ENCODE measurements around the gene DIS3L2.

DIS3L2 gene

DNA sequence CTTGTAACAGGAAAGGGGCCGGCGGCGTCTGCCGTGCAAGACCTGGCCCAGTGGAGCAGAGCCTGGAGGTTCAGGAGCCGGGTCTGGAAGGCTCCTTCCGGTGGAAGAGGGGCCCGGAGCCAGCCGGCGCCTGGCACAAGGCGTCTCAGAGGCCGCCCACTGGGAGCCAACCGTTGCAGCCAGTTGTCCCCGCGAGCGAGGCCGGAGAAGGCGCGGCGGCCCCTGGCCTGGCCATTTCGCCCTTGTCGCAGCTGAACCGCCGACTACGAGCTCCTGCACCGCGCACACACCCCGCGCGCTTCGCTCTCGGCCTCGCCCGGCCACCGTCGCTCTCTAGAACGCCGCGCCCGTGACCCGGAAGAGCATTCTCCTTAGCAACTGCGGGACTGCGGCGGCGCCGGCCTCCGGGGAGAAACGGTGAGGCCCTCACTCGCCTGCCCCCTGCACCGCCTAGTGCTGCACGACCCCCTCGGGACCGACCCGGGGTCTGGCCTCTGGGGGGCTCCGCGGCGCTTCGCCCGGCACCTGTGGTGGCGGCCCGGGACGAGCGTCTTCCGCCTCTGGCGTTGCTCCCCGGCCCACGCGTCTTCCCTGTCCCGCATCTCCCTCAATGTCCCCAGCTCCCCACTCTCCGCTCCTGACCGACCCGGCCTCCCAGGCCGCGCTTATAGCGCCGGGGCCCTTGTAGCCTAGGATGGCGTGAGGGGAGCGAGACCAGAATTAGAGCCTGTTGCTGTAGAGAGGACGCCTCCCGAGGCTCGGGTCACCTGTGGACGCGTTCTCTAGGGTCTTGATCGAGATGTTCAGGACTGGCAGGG is at the start of gene DIS3L2:
Gene DIS3L2 (plus strand): TSS at position 365 of the 818 bp plus-strand sequence. CDS start 53,215 bp downstream, outside the sequence.
- peak; percentile 56 to 82 (median 67) for DNase-seq

DNA sequence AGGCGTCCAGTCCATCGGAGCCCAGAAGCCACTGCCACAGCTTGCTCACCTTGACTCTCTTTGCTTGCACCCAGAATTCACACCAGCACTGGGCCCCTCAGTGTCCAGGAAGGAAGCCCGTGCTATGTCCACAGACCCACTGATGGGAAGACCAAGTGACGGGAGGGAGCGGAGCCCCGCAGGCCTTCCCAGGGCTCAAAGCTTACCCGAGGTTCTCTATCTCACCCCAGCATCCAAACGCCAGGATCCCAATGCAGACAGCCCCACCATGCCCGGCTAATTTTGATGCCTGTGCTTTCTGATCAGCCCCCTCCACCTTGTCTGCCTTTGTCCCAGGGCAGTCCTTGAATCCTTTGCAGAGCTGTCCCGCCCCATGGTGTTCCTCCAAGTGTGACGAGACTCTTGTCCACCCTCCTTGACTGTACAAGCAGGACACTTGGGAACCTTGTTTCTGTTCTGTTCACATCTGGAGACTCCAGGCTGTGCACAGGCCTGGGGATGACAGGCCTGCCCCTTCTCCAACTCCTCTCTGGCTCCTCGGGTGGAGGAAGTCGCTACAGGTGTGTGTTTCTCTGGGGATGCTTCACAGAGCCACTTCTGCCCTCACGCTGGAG is 47.3 kb upstream of the DIS3L2 start:
- DNase-seq, result no peak

- no peak for DNase-seq
Observed at GRCh38 chr2:231917280-231918066, 44.0 kb upstream of the DIS3L2 start.

GRCh38 chr2:231918501-231919330 is 42.8 kb upstream of the DIS3L2 start:
- DNase-seq, result no peak

DNA sequence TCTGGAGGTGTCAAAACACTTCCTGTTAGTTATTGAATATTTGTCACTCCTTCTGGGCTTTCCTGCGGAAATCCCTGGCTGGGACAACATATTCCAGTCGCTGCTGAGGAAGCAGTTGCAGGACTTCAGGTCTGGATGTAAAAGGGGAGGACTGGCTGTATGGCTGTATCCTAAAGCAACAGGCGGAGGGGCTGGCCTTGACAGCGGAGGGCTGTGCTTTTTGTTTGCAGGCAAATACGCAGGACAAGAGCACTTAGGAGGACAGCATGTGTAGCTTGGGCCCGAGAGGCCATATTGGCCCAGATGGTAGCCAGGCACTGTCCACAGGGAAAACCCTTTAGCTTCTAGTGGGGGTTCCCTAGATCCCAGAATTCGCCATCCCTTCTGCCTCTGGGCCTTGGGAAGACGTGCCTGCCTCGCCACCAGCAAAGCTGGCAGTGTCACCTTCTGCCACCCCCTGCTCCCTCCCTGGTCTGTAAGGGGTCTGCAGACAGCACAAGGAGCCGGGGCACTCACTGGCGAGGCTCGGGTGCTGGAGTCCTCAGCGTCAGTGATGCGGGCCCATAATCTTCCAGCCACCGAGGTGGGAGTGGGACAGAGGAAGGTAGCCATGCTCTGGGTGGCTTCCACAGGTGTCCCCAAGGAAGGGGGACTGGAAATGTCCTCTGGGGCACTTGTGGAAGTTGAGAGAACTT is 42.0 kb upstream of the DIS3L2 start:
- DNase-seq, result no peak

- DNase-seq, result no peak
Observed at GRCh38 chr2:231920366-231920765, 41.1 kb upstream of the DIS3L2 start.

- DNase-seq, result no peak
Observed at GRCh38 chr2:231920795-231921194, 40.7 kb upstream of the DIS3L2 start.

DNA sequence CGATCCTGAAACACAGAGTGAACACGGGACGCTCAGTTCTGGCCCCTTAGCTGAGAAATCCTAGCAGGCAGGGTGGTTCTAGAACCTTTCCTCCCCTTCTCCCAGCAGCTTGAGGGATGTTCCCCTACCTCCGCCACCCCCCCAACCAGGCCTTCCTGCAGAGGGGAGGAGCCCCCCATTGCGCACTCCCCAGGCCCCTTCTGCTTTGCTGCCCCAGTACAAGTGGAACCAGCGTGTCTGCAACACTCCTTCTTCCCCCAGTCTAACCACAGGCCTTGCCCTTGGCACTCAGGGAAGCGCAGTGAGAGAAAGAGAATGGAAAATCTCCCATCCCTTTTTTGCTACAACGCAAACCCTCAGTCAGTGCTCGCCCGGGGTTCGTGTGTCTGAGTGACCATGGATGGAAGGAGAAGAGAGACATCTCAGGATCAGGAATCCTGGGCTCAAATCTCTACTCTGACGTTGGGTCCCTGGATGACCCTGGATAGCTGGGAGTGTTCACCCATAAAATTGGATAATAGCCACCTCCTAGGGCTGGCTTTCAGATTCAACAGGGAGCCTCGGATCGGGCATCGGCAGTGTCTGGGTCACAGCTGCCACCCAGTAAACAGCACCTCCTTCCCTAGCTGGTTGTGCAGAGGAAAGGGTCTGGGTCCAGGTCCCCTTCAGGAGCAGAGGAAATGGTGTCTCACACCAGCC is 39.1 kb upstream of the DIS3L2 start:
- no peak for DNase-seq

DNA sequence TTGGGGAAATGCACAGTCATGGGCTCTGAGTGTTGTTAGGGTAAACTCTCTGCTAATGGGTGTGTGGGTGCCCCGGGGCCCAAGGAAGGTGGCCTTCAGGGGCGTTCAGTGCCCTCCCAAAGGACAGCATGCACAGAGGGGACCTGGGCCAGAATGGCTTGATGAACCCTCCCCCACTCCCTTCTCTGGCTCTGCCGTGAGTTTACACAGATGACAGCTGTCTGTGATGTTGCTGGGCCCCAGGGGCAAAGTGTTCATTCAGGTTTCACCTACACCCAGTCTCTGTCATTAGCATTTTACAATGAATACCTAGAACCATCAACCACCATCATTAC is 38.5 kb upstream of the DIS3L2 start:
- no peak for DNase-seq

- no peak for DNase-seq
Observed at GRCh38 chr2:231923951-231924888, 37.3 kb upstream of the DIS3L2 start.

- DNase-seq, result no peak
Observed at GRCh38 chr2:231924889-231925275, 36.6 kb upstream of the DIS3L2 start.

DNA sequence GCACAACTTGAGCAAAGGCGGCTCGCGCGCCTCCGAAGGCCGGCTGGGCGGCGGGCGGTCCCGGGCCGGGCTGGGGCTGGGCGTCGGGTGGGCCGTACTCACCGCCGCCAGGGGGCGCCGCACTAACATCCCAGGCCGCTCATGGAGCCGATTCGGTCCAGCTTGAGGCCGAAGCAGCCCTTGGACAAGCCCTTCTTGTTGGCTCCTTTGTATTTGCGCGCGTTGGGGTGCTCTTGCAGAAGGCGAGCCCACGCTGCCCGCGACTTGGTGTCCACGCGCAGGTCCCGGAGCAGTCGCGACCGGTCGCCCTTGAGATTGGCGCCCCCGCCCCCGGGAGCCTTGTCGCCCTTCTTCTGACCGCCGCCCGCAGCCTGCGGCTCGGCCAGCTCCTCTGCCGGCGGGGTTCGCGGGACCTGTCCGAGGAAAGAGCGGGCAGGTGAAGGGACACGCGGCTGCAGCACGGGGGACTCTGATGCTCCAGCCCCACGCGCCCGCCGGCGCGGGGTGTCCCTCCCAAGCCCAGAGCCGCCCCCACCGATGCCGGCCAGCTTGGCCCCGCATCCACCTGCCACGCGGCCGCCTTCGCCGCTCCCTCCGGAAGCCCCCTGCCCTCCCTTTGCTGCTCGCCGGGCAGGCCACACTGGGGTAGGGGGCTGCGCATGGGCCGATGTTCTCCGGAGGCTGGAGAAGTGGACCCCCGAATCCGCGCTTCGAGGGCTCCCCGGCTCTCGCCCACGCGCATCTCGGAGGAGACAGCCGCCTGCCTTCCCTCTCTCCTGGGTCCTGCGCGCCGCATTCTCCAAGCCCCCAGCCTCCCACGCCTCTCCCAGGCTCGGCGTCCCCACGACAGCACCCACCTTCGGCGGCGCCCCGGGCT is 36.0 kb upstream of the DIS3L2 start:
- DNase-seq, result peak; percentile 18 to 76 (median 56)

DNA sequence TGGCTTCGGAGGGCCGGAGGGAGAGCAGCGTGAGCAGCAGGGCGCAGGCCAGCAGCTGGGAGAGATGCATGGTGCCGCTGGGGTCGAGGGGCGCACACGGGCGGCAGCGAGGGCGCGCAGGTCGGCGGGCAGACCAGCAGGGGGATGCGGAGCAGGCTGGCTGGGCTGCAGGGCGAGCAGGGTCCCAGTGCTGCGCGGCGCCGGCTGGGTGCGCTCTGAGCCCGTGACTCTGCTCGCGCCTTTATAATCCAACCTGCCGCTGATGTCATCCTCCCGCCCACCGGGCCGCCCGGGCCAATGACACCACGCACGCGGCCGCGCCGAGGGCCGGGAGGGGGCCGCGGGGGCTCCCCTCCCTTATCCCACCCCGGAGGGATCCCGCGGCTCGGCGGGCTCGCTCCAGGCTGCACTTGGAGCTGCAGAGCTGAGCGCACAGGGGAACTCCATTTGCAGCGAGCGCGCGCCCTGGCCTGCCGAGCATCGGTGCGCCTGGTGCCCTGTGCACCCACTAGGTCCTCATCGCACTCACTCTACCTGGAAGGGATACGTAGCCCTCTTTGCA is 35.3 kb upstream of the DIS3L2 start, which contains the start of gene NPPC:
Gene NPPC (minus strand): TSS at position 217 of the 562 bp plus-strand sequence. CDS start 147 bp downstream, at position 70.
- peak; percentile 16 to 52 (median 42) for DNase-seq

DNA sequence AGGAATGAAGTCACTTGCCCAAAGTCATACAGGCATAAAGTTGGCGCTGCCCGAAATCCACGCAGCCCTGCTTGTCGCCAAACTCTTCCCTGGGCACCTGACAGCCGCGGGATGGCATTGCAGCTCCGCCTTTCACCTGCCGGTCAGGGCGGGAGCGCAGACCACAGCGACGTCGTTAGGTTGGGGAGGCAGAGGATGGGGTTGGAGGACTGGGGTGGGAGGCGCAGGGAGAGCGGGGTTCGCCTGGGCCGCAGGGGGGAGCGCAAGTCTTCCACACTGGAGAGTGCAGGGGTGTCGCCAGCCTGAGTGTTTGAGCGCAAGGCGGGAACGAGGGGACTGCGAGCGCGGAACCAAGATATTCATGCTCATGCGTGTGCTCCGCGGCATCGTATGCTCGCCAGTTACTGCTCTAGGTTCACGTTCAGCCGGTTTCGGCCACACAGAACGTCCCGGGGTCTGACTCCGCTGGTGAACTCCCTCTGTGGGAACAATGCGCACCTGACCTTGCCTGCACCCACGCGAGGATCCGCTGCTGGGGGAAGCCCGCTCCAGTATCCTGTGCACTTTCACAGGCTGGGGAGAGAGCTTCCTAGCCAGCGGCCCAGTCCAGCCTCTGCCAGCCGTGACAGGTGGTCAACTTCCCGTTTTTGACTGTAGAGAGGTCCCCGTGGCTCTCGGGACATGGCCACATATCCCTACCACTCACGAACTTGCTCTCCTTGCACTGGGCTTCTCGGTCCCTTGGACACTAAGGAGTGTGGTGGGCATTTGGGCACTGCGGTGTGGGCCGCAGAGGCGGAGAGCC is 34.5 kb upstream of the DIS3L2 start:
- DNase-seq, result peak in 2 of 6 experiments; percentile 29

DNA sequence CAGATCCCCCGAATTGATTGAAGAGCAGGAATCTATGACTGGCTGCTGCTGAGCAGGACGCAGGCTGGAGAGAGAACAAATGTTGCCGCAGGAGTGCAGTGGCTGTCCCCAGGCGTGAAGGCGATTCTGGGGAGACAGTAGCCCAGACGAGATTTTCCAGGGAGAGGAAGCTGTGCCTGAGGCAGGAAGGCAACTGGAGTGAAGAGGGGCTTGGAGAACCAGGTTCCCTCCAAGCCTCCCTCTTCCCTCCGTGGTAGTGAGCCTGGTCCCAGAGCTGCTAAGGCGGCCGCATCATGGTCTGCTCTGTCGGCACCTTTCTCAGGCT is 34.0 kb upstream of the DIS3L2 start:
- DNase-seq, result no peak

GRCh38 chr2:231928481-231928880 is 33.0 kb upstream of the DIS3L2 start:
- DNase-seq, result no peak

GRCh38 chr2:231928901-231929725 is 32.4 kb upstream of the DIS3L2 start:
- DNase-seq, result no peak

Data from stimulated activated naive CD4-positive, alpha-beta T cell (primary cell).